ENCODE results near the gene PFKFB3. TPM values are rescaled to one million over a fixed set of nuclear protein-coding genes. Genes with fewer than 3 reads are reported as not detected.

PFKFB3 gene
- total and polyA plus RNA-seq, 2 of the 4 experiments (the other 2 are of a cell fraction), result 34.1 to 45.5 TPM

GRCh38 chr10:6239213-6239991, 36.7 kb downstream of the PFKFB3 start:
- H3K27me3 ChIP-seq (ENCODE audit: control insufficient read depth, insufficient read depth, low read length), result no peaks in the 10 kb centered on the region
- H3K14ac ChIP-seq (replicated peaks; ENCODE audit: low read depth, low read length), result peak overlapping the region; percentile 36; the same call in 1 of the 2 replicates
- dilution Hi-C loops (cut with HindIII; ENCODE audit: low sequenced_read_pairs, unreplicated experiment), result no loop called here
- no peak overlapping the region for H2AK9ac ChIP-seq (replicated peaks; ENCODE audit: low read depth, low read length, poor library complexity)
- H3K79me1 ChIP-seq (ENCODE audit: low read depth in 1 of 2, low read length in 2 of 2), result peaks cover 0 to 30% of the 10 kb centered on the region in 2 experiments; a peak in 3 of 4 replicates
- TF ChIP-seq USF2 (IDR thresholded peaks at IDR 0.05; ENCODE audit: low read depth, low read length) (no peak), FOS (IDR thresholded peaks at IDR 0.05; ENCODE audit: low read depth, low read length) (peak; percentile 100), MAFK (IDR thresholded peaks at IDR 0.05; ENCODE audit: low read depth, low read length) (peak; percentile 65), BHLHE40 (IDR thresholded peaks at IDR 0.05; ENCODE audit: low read depth, low read length) (peak; percentile 72), SMC3 (IDR thresholded peaks at IDR 0.05; ENCODE audit: low read depth, low read length) (no peak), NFE2L2 (IDR thresholded peaks at IDR 0.05; ENCODE audit: low read depth, low read length) (peak; percentile 88), RCOR1 (IDR thresholded peaks at IDR 0.05; ENCODE audit: insufficient replicate concordance, low read length) (peak; percentile 41), MXI1 (IDR thresholded peaks at IDR 0.05; ENCODE audit: borderline replicate concordance, low read depth, low read length) (no peak), RAD21 (IDR thresholded peaks at IDR 0.05; ENCODE audit: low read length) (peak; percentile 26)
- in situ Hi-C loops (cut with MboI; ENCODE audit: low sequenced_read_pairs), result loop anchor here (25.0 kb wide), 1 partner anchor 498 kb away; no protein-coding TSS in a partner anchor
- H4K20me1 ChIP-seq (ENCODE audit: insufficient read depth, low read length), result peaks cover under 1% of the 10 kb centered on the region
- ChIA-PET POLR2A (ENCODE audit: unreplicated experiment) (no interaction called here), CTCF (interaction anchor here (1.4 kb wide), 1 partner anchor 162 kb away, joined by 4 read pairs; no protein-coding TSS in a partner anchor)
- H2AFZ ChIP-seq (replicated peaks; ENCODE audit: low read length, poor library complexity), result no peak overlapping the region
- peaks cover 21% of the 10 kb centered on the region for H3K36me3 ChIP-seq (ENCODE audit: control insufficient read depth, insufficient read depth, low read length)
- no peak overlapping the region for H3K23ac ChIP-seq (ENCODE audit: low read depth, low read length)
- H4K5ac ChIP-seq (ENCODE audit: low read depth, low read length), result no peak overlapping the region
- peak overlapping the region; percentile 57 for H3K4ac ChIP-seq (ENCODE audit: low read depth, low read length)
- DNase-seq (peak; percentile 99), ATAC-seq (ENCODE audit: low read depth) (peak; percentile 86)
- intact Hi-C loops (cut with micrococcal nuclease), result loop anchor here (2.0 kb wide), 1 partner anchor 27 kb away; no protein-coding TSS in a partner anchor
- no peaks in the 10 kb centered on the region for H3K9me3 ChIP-seq (ENCODE audit: control insufficient read depth, insufficient read depth, low read length)
- H3K4me3 ChIP-seq (ENCODE audit: insufficient read depth, low read depth, low read length), result no peak overlapping the region
- 42% methylated on average over 2 of the region's 15 CpGs; no CpG with 5 or more reads in 1 of the 2 experiments for WGBS, 2 experiments (ENCODE audit: extremely low coverage in 2 of 2, insufficient read length in 1 of 2)
- H2BK120ac ChIP-seq (ENCODE audit: low read depth, low read length), result peak overlapping the region; percentile 71
- H2AK5ac ChIP-seq (ENCODE audit: low read depth, low read length), result peak overlapping the region; percentile 72; the same call in 1 of the 2 replicates
- H2BK5ac ChIP-seq (ENCODE audit: low read depth, low read length, poor library complexity, severe bottlenecking), result peak overlapping the region; percentile 58
- H4K91ac ChIP-seq (ENCODE audit: insufficient read depth, low read depth, low read length), result peak overlapping the region; percentile 68; the same call in 1 of the 2 replicates
- H4K8ac ChIP-seq (ENCODE audit: low read depth in 2 of 2, low read length in 2 of 2), result peak overlapping the region in 1 of 2 experiments; percentile 40; a peak in 1 of 4 replicates
- peak overlapping the region; percentile 42 for H3K4me2 ChIP-seq (ENCODE audit: low read depth, low read length)
- H3K56ac ChIP-seq (ENCODE audit: extremely low read depth, insufficient read depth, low read length), result no peak overlapping the region
- BruUV-seq (replicated peaks), result no TSS peak
- peaks cover 13% of the 10 kb centered on the region for H3K4me1 ChIP-seq (ENCODE audit: control insufficient read depth, insufficient read depth, low read length)
- peak overlapping the region; percentile 13; the same call in 1 of the 2 replicates for H3K18ac ChIP-seq (ENCODE audit: low read depth, low read length)
- peak overlapping the region; percentile 73 for H2BK20ac ChIP-seq (ENCODE audit: low read depth, low read length)
- H3K9ac ChIP-seq (ENCODE audit: low read depth, low read length), result no peak overlapping the region
- H2BK15ac ChIP-seq (ENCODE audit: low read depth, low read length), result peak overlapping the region; percentile 68; the same call in 1 of the 3 replicates
- peak overlapping the region; percentile 50 for H3K27ac ChIP-seq (ENCODE audit: insufficient read depth, low read length)
- peaks cover 8% of the 10 kb centered on the region for H3K9me1 ChIP-seq (ENCODE audit: insufficient read depth, low read length)
